Muscle of leg (tissue), 11 donors: ENCODE measurements around the gene GALNTL6. TPM values are rescaled to one million over a fixed set of nuclear protein-coding genes. Genes with fewer than 3 reads are reported as not detected.
"Not testable (repeated sequence)": the region's sequence is repeated elsewhere in the genome, so short reads cannot be mapped to it uniquely, and the experiment has no call there.

Experiments
- DNase-seq: peaks from one replicate; pipeline ENCODE4 v3.0.0; 2013
- H3K27ac ChIP-seq: one replicate; pipeline ENCODE4 v1.5.1; 2013; ENCODE audit warnings: mild to moderate bottlenecking, low read length, control low read depth
- H3K27me3 ChIP-seq: one replicate; pipeline ENCODE4 v1.6.1; 2013; ENCODE audit warnings: low read length; ENCODE audit not compliant: control insufficient read depth, insufficient read depth
- H3K36me3 ChIP-seq: one replicate; pipeline ENCODE4 v1.6.1; 2013; ENCODE audit warnings: low read length; ENCODE audit not compliant: control insufficient read depth, insufficient read depth
- H3K4me1 ChIP-seq: one replicate; pipeline ENCODE4 v1.6.1; 2013; ENCODE audit warnings: low read length; ENCODE audit not compliant: control insufficient read depth, insufficient read depth
- H3K4me3 ChIP-seq: one replicate; pipeline ENCODE4 v1.5.1; 2013; ENCODE audit warnings: low read length, control low read depth
- H3K9me3 ChIP-seq: replicated peaks from 2 replicates; pipeline ENCODE4 v1.6.1; 2013; ENCODE audit warnings: low read depth, low read length; ENCODE audit not compliant: control insufficient read depth
- WGBS: methylation state at CpG from one replicate; pipeline ENCODE4 v1.1.5; 2013; ENCODE audit warnings: missing lambda C conversion rate; ENCODE audit not compliant: insufficient coverage; 5-methylcytosine and 5-hydroxymethylcytosine counted together
- polyA plus RNA-seq, 8 donors: library from polyadenylated mRNA; unstranded; fragments of 120-200 nt; gene quantifications; one replicate each; pipeline versions ENCODE4 v1.2.1 to v1.2.3, GENCODE V29; 2013; ENCODE audit warnings: inconsistent platforms in 1 of 8, low replicate concordance in 1 of 8; ENCODE audit not compliant: insufficient read length in 8 of 8, insufficient read depth in 1 of 8
- total RNA-seq: library from RNA; stranded (reverse); fragments of 120-200 nt; gene quantifications from one replicate; pipeline ENCODE4 v1.2.4, GENCODE V29; 2013

The GALNTL6 gene
- total and polyA plus RNA-seq, 9 donors = 0.26 to 0.95 (median 0.53) TPM

DNA sequence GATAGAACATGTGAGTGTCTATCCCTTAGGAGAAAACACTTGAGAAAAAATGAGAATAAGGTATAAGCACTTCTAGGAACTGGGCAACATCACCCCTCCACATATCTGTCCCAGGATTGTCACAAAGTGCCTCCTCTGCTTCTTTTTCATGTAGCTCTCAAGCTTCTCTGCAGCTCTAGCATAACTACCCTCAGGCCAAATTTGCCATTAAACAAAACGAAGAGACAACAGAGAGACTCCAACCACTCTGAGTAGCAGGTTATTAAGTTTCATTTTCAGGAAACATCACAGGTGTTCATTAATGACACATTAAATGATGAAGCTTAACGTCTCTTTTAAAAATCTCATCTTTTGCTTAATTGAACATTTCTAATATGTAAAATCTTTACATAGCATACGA is 580.0 kb downstream of the GALNTL6 start:
- no peaks in the 10 kb centered on the region for H3K36me3 ChIP-seq
- H3K27me3 ChIP-seq = no peaks in the 10 kb centered on the region
- no CpG with 5 or more reads among the region's 3 CpGs for WGBS
- H3K4me1 ChIP-seq = no peaks in the 10 kb centered on the region
- no peak overlapping the region for H3K27ac ChIP-seq
- no peak for DNase-seq
- H3K4me3 ChIP-seq = no peak overlapping the region
- H3K9me3 ChIP-seq = no peaks in the 10 kb centered on the region

DNA sequence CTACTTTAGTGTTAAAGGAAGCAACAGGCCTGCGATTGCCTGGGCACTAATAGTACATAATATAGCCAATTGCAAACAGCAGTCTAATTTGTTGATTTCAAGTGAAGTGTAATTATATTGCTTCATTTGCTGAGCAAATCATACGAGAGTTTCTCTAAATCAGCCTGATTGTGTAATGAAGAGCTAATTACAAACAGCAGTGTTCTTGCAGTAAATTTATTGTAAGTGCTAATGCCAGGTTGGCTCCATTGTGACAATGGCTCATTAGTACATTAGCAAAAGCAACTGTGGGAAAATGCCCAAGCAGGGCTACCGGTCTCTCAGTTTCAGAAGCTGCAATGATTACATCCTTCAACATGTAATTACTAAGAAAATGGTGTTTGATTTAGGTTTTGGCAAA is 591.5 kb downstream of the GALNTL6 start:
- Histone ChIP-seq H3K27me3 (no peaks in the 10 kb centered on the region), H3K9me3 (no peaks in the 10 kb centered on the region), H3K4me1 (no peaks in the 10 kb centered on the region), H3K4me3 (no peak overlapping the region), H3K36me3 (no peaks in the 10 kb centered on the region), H3K27ac (no peak overlapping the region)
- 75% methylated on average over 1 of the region's 3 CpGs for WGBS
- no peak for DNase-seq

- Histone ChIP-seq H3K9me3 (no peaks in the 10 kb centered on the region), H3K4me3 (no peak overlapping the region), H3K4me1 (no peaks in the 10 kb centered on the region), H3K36me3 (no peaks in the 10 kb centered on the region), H3K27me3 (no peaks in the 10 kb centered on the region), H3K27ac (no peak overlapping the region)
- DNase-seq = no peak
- no CpG with 5 or more reads among the region's 1 CpG for WGBS
Measured at GRCh38 chr4:172410363-172410762, 597.2 kb downstream of the GALNTL6 start.

DNA sequence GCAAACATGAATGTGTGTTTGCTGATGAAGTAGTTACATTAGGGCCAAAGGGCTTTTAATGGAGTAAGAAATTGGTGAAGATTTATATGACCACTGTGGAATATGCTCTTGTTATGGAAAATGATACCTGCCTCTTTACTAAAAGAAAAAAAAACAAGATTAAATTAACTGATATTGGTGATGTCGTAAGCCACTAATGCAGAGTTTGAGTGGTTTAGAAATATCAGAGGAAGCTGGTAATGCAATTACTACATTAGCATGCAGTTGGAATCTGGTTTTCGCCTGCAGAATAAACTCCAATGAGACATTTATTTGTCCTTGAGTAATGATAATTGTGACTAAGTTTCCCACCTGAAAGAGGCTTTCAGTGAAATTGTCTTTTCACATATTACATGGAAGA is 597.9 kb downstream of the GALNTL6 start:
- Histone ChIP-seq H3K27ac (no peak overlapping the region), H3K4me1 (no peaks in the 10 kb centered on the region), H3K27me3 (no peaks in the 10 kb centered on the region), H3K4me3 (no peak overlapping the region), H3K36me3 (no peaks in the 10 kb centered on the region), H3K9me3 (no peaks in the 10 kb centered on the region)
- WGBS = no CpG with 5 or more reads among the region's 2 CpGs
- no peak for DNase-seq

DNA sequence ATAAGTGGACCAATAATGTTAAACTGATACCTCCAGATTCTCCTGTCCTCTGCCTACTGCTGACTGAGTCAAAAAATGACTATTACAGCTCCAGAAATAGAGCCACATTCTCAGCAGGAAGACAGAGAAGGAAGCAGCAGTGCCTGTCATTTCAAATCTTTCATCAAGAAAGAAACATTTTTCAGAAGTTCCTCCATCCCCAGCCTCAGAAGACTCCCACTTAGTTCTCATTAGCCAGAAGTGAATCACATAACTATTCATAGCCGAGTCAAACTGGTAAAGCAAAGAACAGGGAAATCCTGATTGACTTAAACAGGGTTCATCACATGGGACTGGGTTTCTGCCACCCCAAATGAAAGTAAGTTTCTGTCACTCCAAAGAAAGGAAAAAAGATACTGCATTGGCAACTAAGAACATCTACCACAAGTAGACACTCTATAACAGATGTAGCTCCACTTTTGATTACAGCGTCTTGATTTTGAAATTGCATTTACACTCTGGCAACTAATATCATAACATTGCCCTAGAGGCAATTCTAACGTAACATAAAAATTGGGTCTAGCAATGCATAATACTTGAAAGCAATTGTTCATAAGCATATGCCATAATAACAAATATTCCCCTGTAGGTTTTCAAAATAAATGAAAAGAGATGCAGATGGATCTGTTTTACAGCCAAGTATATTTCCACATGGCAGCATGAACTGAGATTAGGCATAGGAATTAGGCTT is 599.8 kb downstream of the GALNTL6 start:
- Histone ChIP-seq H3K27ac (no peak overlapping the region), H3K4me1 (no peaks in the 10 kb centered on the region), H3K27me3 (no peaks in the 10 kb centered on the region), H3K9me3 (no peaks in the 10 kb centered on the region), H3K4me3 (no peak overlapping the region), H3K36me3 (no peaks in the 10 kb centered on the region)
- 33% methylated on average over 1 of the region's 3 CpGs for WGBS
- DNase-seq = peak; percentile 0

DNA sequence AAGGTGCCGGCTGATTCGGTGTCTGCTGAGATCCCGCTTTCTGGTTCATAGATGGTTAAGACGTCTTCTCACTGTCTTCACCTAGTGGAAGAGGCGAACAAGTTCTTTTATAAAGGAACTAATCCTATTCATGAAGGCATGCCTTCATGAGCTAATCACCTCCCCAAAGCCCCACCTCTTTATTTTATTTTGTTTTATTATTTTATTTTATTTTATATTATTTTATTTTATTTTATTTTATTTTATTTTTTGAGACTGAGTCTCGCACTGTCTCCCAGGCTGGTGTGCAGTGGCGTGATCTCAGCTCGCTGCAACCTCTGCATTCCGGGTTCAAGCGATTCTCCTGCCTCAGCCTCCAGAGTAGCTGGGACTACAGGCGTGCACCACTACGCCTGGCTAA is 615.8 kb downstream of the GALNTL6 start:
- WGBS = 100% methylated on average over 5 of the region's 12 CpGs
- not testable (repeated sequence) for H3K27ac ChIP-seq, H3K9me3 ChIP-seq, H3K27me3 ChIP-seq, DNase-seq, H3K4me3 ChIP-seq, H3K4me1 ChIP-seq, H3K36me3 ChIP-seq

DNA sequence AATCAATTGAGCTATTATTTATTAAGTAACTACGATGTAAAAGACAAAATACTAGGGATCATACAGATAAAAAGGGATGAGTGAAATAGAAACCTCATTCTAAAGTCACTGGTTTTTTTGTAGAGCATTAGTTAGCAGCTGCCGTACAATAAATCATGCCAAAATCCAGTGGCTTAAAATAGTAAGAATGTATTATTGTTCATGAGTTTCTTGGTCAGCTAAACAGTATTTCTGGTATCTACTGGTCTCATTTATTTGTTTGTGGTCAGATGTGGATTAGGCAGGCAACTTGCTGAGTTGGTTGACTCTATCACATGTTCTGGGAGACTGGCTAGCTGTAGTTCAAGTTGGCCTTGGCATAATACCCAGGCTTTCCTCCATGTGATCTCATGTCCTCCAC is 667.3 kb downstream of the GALNTL6 start:
- no peak overlapping the region for H3K27ac ChIP-seq
- DNase-seq = no peak
- no peak overlapping the region for H3K4me3 ChIP-seq
- no peaks in the 10 kb centered on the region for H3K4me1 ChIP-seq
- WGBS = 100% methylated on average over 1 of the region's 2 CpGs
- no peaks in the 10 kb centered on the region for H3K36me3 ChIP-seq
- H3K9me3 ChIP-seq = no peaks in the 10 kb centered on the region
- H3K27me3 ChIP-seq = no peaks in the 10 kb centered on the region

DNA sequence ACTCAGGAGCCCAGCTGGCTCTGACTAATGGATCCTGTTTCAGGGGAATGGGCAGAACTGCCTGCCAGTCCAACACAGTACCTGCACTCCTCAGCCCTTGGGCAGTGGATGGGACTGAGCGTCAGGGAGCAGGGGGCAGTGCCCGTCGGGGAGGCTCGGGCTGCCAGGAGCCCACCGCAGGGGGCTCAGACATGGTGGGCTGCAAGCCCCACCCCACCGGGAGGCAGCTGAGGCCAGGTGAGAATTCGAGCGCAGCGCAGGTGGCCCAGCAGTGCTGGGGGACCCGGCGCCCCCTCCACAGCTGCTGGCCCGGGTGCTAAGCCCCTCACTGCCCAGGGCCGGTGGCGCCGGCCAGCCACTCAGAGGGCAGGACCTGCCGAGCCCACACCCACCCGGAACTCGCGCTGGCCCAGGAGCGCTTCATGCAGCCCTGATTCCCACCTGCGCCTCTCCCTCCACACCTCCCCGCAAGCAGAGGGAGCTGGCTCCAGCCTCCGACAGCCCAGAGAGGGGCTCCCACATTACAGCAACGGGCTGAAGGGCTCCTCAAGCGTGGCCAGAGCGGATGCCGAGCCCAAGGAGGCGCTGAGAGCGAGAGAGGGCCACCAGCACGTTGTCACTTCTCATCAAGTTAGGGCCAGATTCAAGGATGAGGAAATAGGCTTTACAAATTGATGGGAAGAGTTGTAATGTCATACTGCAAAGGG is 668.8 kb downstream of the GALNTL6 start:
- no peaks in the 10 kb centered on the region for H3K9me3 ChIP-seq

GRCh38 chr4:172485007-172485406 is 671.8 kb downstream of the GALNTL6 start:
- H3K9me3 ChIP-seq = no peaks in the 10 kb centered on the region
- H3K4me1 ChIP-seq = no peaks in the 10 kb centered on the region
- no peak for DNase-seq
- no peak overlapping the region for H3K27ac ChIP-seq
- H3K27me3 ChIP-seq = no peaks in the 10 kb centered on the region
- no peak overlapping the region for H3K4me3 ChIP-seq
- WGBS = no CpG with 5 or more reads among the region's 3 CpGs
- H3K36me3 ChIP-seq = no peaks in the 10 kb centered on the region

More for the DNA sequence above, 668.8 kb downstream of the GALNTL6 start:
- no peaks in the 10 kb centered on the region for H3K36me3 ChIP-seq
- no peaks in the 10 kb centered on the region for H3K4me1 ChIP-seq
- H3K27me3 ChIP-seq = no peaks in the 10 kb centered on the region
- WGBS = 97% methylated on average over 26 of the region's 30 CpGs
- no peak overlapping the region for H3K27ac ChIP-seq
- no peak overlapping the region for H3K4me3 ChIP-seq
- DNase-seq = no peak

- no CpG with 5 or more reads among the region's 2 CpGs for WGBS
- DNase-seq = peak; percentile 16
- Histone ChIP-seq H3K4me1 (no peaks in the 10 kb centered on the region), H3K27me3 (no peaks in the 10 kb centered on the region), H3K27ac (no peak overlapping the region), H3K4me3 (no peak overlapping the region), H3K36me3 (no peaks in the 10 kb centered on the region), H3K9me3 (no peaks in the 10 kb centered on the region)
Measured at GRCh38 chr4:172486531-172486930, 673.3 kb downstream of the GALNTL6 start.
